Myocyte (in vitro differentiated cells): Measurements from ENCODE around the gene STARD13. TPM values are rescaled to one million over a fixed set of nuclear protein-coding genes. Genes with fewer than 3 reads are reported as not detected.
A peak's percentile ranks its signal among the peaks of the same experiment; 100 is the strongest.

Source experiments
- DNase-seq: peaks from one replicate; pipeline ENCODE4 v3.0.0-alpha.2; 2012; ENCODE audit warnings: low read depth
- total RNA-seq: library from RNA; depleted of rRNA; stranded (reverse); fragments of >200 nt; gene quantifications from 2 replicates; pipeline ENCODE4 v1.2.3, GENCODE V29; 2014

The STARD13 gene
- total RNA-seq, 1 donor from 2014 or later, result 28.6 TPM

- DNase-seq, result no peak
Measured at GRCh38 chr13:33152389-33152788, 133.2 kb downstream of the STARD13 start.

GRCh38 chr13:33150662-33151061 is 134.9 kb downstream of the STARD13 start:
- DNase-seq, result no peak

- no peak for DNase-seq
Measured at GRCh38 chr13:33150126-33150525, 135.4 kb downstream of the STARD13 start.

- no peak for DNase-seq
Measured at GRCh38 chr13:33147832-33148231, 137.7 kb downstream of the STARD13 start.

- DNase-seq, result no peak
Measured at GRCh38 chr13:33146843-33147611, 138.5 kb downstream of the STARD13 start.

- no peak for DNase-seq
Measured at GRCh38 chr13:33145667-33146066, 139.9 kb downstream of the STARD13 start.

- no peak for DNase-seq
Measured at GRCh38 chr13:33144358-33144784, 141.2 kb downstream of the STARD13 start.

- DNase-seq, result peak; percentile 37
Measured at GRCh38 chr13:33139780-33140535, 145.6 kb downstream of the STARD13 start.

- DNase-seq, result peak; percentile 45
Measured at GRCh38 chr13:33139184-33139583, 146.4 kb downstream of the STARD13 start.

GRCh38 chr13:33138441-33138840 is 147.1 kb downstream of the STARD13 start:
- DNase-seq, result no peak

- no peak for DNase-seq
Measured at GRCh38 chr13:33137721-33138120, 147.8 kb downstream of the STARD13 start.

GRCh38 chr13:33135097-33135496 is 150.5 kb downstream of the STARD13 start:
- no peak for DNase-seq

- no peak for DNase-seq
Measured at GRCh38 chr13:33134213-33134612, 151.3 kb downstream of the STARD13 start.

- no peak for DNase-seq
Measured at GRCh38 chr13:33132644-33133440, 152.7 kb downstream of the STARD13 start.

GRCh38 chr13:33129886-33130285 is 155.7 kb downstream of the STARD13 start:
- no peak for DNase-seq

GRCh38 chr13:33129094-33129832 is 156.3 kb downstream of the STARD13 start:
- no peak for DNase-seq

- DNase-seq, result no peak
Measured at GRCh38 chr13:33128134-33128533, 157.4 kb downstream of the STARD13 start.

- peak; percentile 79 for DNase-seq
Measured at GRCh38 chr13:33127009-33127551, 158.5 kb downstream of the STARD13 start.

GRCh38 chr13:33125821-33126570 is 159.6 kb downstream of the STARD13 start:
- peak; percentile 97 for DNase-seq
